ENCODE data around the gene TACR1. TPM values are rescaled to one million over a fixed set of nuclear protein-coding genes. Genes with fewer than 3 reads are reported as not detected.
"Not testable (repeated sequence)": the region's sequence is repeated elsewhere in the genome, so short reads cannot be mapped to it uniquely, and the experiment has no call there.

TACR1 gene
- polyA plus RNA-seq, 2 donors = 0.35 to 0.72 TPM

- no peaks in the 10 kb centered on the region for H3K4me1 ChIP-seq (ENCODE audit: control insufficient read depth in 2 of 2, insufficient read depth in 2 of 2, low read length in 1 of 2)
- H3K4me3 ChIP-seq (ENCODE audit: low read depth in 1 of 2, low read length in 2 of 2) = no peak overlapping the region
- 47 to 54% methylated on average over 3 of the region's 3 CpGs for WGBS, 2 donors
- H3K9me3 ChIP-seq (ENCODE audit: control insufficient read depth in 2 of 2, insufficient read depth in 1 of 2, low read depth in 1 of 2, low read length in 1 of 2) = no peaks in the 10 kb centered on the region
- no peak overlapping the region for H3K27ac ChIP-seq (ENCODE audit: low read depth in 2 of 2, low read length in 1 of 2)
- no peaks in the 10 kb centered on the region for H3K36me3 ChIP-seq (ENCODE audit: control insufficient read depth in 2 of 2, insufficient read depth in 2 of 2, low read length in 1 of 2)
- no peaks in the 10 kb centered on the region for H3K27me3 ChIP-seq (ENCODE audit: control insufficient read depth in 1 of 2, insufficient read depth in 2 of 2, low read length in 2 of 2)
Measured at GRCh38 chr2:75175456-75175855, 23.9 kb downstream of the TACR1 start.

GRCh38 chr2:75174981-75175380 is 24.3 kb downstream of the TACR1 start:
- 87 to 89% methylated on average over 2 of the region's 2 CpGs for WGBS, 2 donors
- H3K27me3 ChIP-seq (ENCODE audit: control insufficient read depth in 1 of 2, insufficient read depth in 2 of 2, low read length in 2 of 2) = no peaks in the 10 kb centered on the region

GRCh38 chr2:75174519-75174918 is 24.8 kb downstream of the TACR1 start:
- H3K27me3 ChIP-seq (ENCODE audit: control insufficient read depth in 1 of 2, insufficient read depth in 2 of 2, low read length in 2 of 2) = no peaks in the 10 kb centered on the region
- no peak overlapping the region for H3K4me3 ChIP-seq (ENCODE audit: low read depth in 1 of 2, low read length in 2 of 2)
- no peaks in the 10 kb centered on the region for H3K9me3 ChIP-seq (ENCODE audit: control insufficient read depth in 2 of 2, insufficient read depth in 1 of 2, low read depth in 1 of 2, low read length in 1 of 2)
- H3K4me1 ChIP-seq (ENCODE audit: control insufficient read depth in 2 of 2, insufficient read depth in 2 of 2, low read length in 1 of 2) = no peaks in the 10 kb centered on the region
- WGBS, 2 donors = 61 to 64% methylated on average over 2 of the region's 2 CpGs
- H3K36me3 ChIP-seq (ENCODE audit: control insufficient read depth in 2 of 2, insufficient read depth in 2 of 2, low read length in 1 of 2) = no peaks in the 10 kb centered on the region
- no peak overlapping the region for H3K27ac ChIP-seq (ENCODE audit: low read depth in 2 of 2, low read length in 1 of 2)

More at GRCh38 chr2:75174981-75175380, 24.3 kb downstream of the TACR1 start:
- H3K4me3 ChIP-seq (ENCODE audit: low read depth in 1 of 2, low read length in 2 of 2) = no peak overlapping the region
- H3K27ac ChIP-seq (ENCODE audit: low read depth in 2 of 2, low read length in 1 of 2) = no peak overlapping the region
- H3K4me1 ChIP-seq (ENCODE audit: control insufficient read depth in 2 of 2, insufficient read depth in 2 of 2, low read length in 1 of 2) = no peaks in the 10 kb centered on the region
- H3K9me3 ChIP-seq (ENCODE audit: control insufficient read depth in 2 of 2, insufficient read depth in 1 of 2, low read depth in 1 of 2, low read length in 1 of 2) = no peaks in the 10 kb centered on the region
- H3K36me3 ChIP-seq (ENCODE audit: control insufficient read depth in 2 of 2, insufficient read depth in 2 of 2, low read length in 1 of 2) = no peaks in the 10 kb centered on the region

- Histone ChIP-seq H3K4me1 (ENCODE audit: control insufficient read depth in 2 of 2, insufficient read depth in 2 of 2, low read length in 1 of 2) (no peaks in the 10 kb centered on the region), H3K27me3 (ENCODE audit: control insufficient read depth in 1 of 2, insufficient read depth in 2 of 2, low read length in 2 of 2) (no peaks in the 10 kb centered on the region), H3K4me3 (ENCODE audit: low read depth in 1 of 2, low read length in 2 of 2) (no peak overlapping the region), H3K9me3 (ENCODE audit: control insufficient read depth in 2 of 2, insufficient read depth in 1 of 2, low read depth in 1 of 2, low read length in 1 of 2) (no peaks in the 10 kb centered on the region), H3K27ac (ENCODE audit: low read depth in 2 of 2, low read length in 1 of 2) (no peak overlapping the region), H3K36me3 (ENCODE audit: control insufficient read depth in 2 of 2, insufficient read depth in 2 of 2, low read length in 1 of 2) (no peaks in the 10 kb centered on the region)
Measured at GRCh38 chr2:75173740-75174139, 25.6 kb downstream of the TACR1 start.

GRCh38 chr2:75171423-75171822 is 27.9 kb downstream of the TACR1 start:
- 81 to 95% methylated on average over 5 of the region's 5 CpGs for WGBS, 2 donors
- not testable (repeated sequence) for H3K4me3 ChIP-seq (ENCODE audit: low read depth in 1 of 2, low read length in 2 of 2); H3K36me3 ChIP-seq (ENCODE audit: control insufficient read depth in 2 of 2, insufficient read depth in 2 of 2, low read length in 1 of 2)

GRCh38 chr2:75170889-75171288 is 28.4 kb downstream of the TACR1 start:
- no peak overlapping the region for H3K4me3 ChIP-seq (ENCODE audit: low read depth in 1 of 2, low read length in 2 of 2)
- no peaks in the 10 kb centered on the region for H3K27me3 ChIP-seq (ENCODE audit: control insufficient read depth in 1 of 2, insufficient read depth in 2 of 2, low read length in 2 of 2)
- no peaks in the 10 kb centered on the region for H3K9me3 ChIP-seq (ENCODE audit: control insufficient read depth in 2 of 2, insufficient read depth in 1 of 2, low read depth in 1 of 2, low read length in 1 of 2)
- WGBS, 2 donors = 94 to 98% methylated on average over 2 of the region's 2 CpGs
- H3K27ac ChIP-seq (ENCODE audit: low read depth in 2 of 2, low read length in 1 of 2) = no peak overlapping the region
- no peaks in the 10 kb centered on the region for H3K36me3 ChIP-seq (ENCODE audit: control insufficient read depth in 2 of 2, insufficient read depth in 2 of 2, low read length in 1 of 2)
- H3K4me1 ChIP-seq (ENCODE audit: control insufficient read depth in 2 of 2, insufficient read depth in 2 of 2, low read length in 1 of 2) = no peaks in the 10 kb centered on the region

More at GRCh38 chr2:75171423-75171822, 27.9 kb downstream of the TACR1 start:
- not testable (repeated sequence) for H3K27me3 ChIP-seq (ENCODE audit: control insufficient read depth in 1 of 2, insufficient read depth in 2 of 2, low read length in 2 of 2); H3K4me1 ChIP-seq (ENCODE audit: control insufficient read depth in 2 of 2, insufficient read depth in 2 of 2, low read length in 1 of 2); H3K9me3 ChIP-seq (ENCODE audit: control insufficient read depth in 2 of 2, insufficient read depth in 1 of 2, low read depth in 1 of 2, low read length in 1 of 2); H3K27ac ChIP-seq (ENCODE audit: low read depth in 2 of 2, low read length in 1 of 2)

- H3K9me3 ChIP-seq (ENCODE audit: control insufficient read depth in 2 of 2, insufficient read depth in 1 of 2, low read depth in 1 of 2, low read length in 1 of 2) = no peaks in the 10 kb centered on the region
- no peaks in the 10 kb centered on the region for H3K4me1 ChIP-seq (ENCODE audit: control insufficient read depth in 2 of 2, insufficient read depth in 2 of 2, low read length in 1 of 2)
- no peak overlapping the region for H3K4me3 ChIP-seq (ENCODE audit: low read depth in 1 of 2, low read length in 2 of 2)
- no peaks in the 10 kb centered on the region for H3K27me3 ChIP-seq (ENCODE audit: control insufficient read depth in 1 of 2, insufficient read depth in 2 of 2, low read length in 2 of 2)
- H3K36me3 ChIP-seq (ENCODE audit: control insufficient read depth in 2 of 2, insufficient read depth in 2 of 2, low read length in 1 of 2) = no peaks in the 10 kb centered on the region
- 49 to 51% methylated on average over 2 of the region's 2 CpGs for WGBS, 2 donors
- H3K27ac ChIP-seq (ENCODE audit: low read depth in 2 of 2, low read length in 1 of 2) = no peak overlapping the region
Measured at GRCh38 chr2:75168186-75168585, 31.1 kb downstream of the TACR1 start.

GRCh38 chr2:75166491-75166890 is 32.8 kb downstream of the TACR1 start:
- H3K36me3 ChIP-seq (ENCODE audit: control insufficient read depth in 2 of 2, insufficient read depth in 2 of 2, low read length in 1 of 2) = no peaks in the 10 kb centered on the region
- 89 to 90% methylated on average over 3 of the region's 3 CpGs for WGBS, 2 donors
- no peaks in the 10 kb centered on the region for H3K27me3 ChIP-seq (ENCODE audit: control insufficient read depth in 1 of 2, insufficient read depth in 2 of 2, low read length in 2 of 2)
- H3K9me3 ChIP-seq (ENCODE audit: control insufficient read depth in 2 of 2, insufficient read depth in 1 of 2, low read depth in 1 of 2, low read length in 1 of 2) = no peaks in the 10 kb centered on the region
- H3K27ac ChIP-seq (ENCODE audit: low read depth in 2 of 2, low read length in 1 of 2) = no peak overlapping the region
- H3K4me3 ChIP-seq (ENCODE audit: low read depth in 1 of 2, low read length in 2 of 2) = no peak overlapping the region
- H3K4me1 ChIP-seq (ENCODE audit: control insufficient read depth in 2 of 2, insufficient read depth in 2 of 2, low read length in 1 of 2) = no peaks in the 10 kb centered on the region

GRCh38 chr2:75162897-75163296 is 36.4 kb downstream of the TACR1 start:
- Histone ChIP-seq H3K4me1 (ENCODE audit: control insufficient read depth in 2 of 2, insufficient read depth in 2 of 2, low read length in 1 of 2) (no peaks in the 10 kb centered on the region), H3K9me3 (ENCODE audit: control insufficient read depth in 2 of 2, insufficient read depth in 1 of 2, low read depth in 1 of 2, low read length in 1 of 2) (no peaks in the 10 kb centered on the region), H3K36me3 (ENCODE audit: control insufficient read depth in 2 of 2, insufficient read depth in 2 of 2, low read length in 1 of 2) (no peaks in the 10 kb centered on the region), H3K27me3 (ENCODE audit: control insufficient read depth in 1 of 2, insufficient read depth in 2 of 2, low read length in 2 of 2) (no peaks in the 10 kb centered on the region), H3K4me3 (ENCODE audit: low read depth in 1 of 2, low read length in 2 of 2) (no peak overlapping the region), H3K27ac (ENCODE audit: low read depth in 2 of 2, low read length in 1 of 2) (no peak overlapping the region)
- 70 to 76% methylated on average over 2 of the region's 2 CpGs for WGBS, 2 donors

- no peaks in the 10 kb centered on the region for H3K27me3 ChIP-seq (ENCODE audit: control insufficient read depth in 1 of 2, insufficient read depth in 2 of 2, low read length in 2 of 2)
- no peak overlapping the region for H3K4me3 ChIP-seq (ENCODE audit: low read depth in 1 of 2, low read length in 2 of 2)
- no peaks in the 10 kb centered on the region for H3K4me1 ChIP-seq (ENCODE audit: control insufficient read depth in 2 of 2, insufficient read depth in 2 of 2, low read length in 1 of 2)
- no peaks in the 10 kb centered on the region for H3K36me3 ChIP-seq (ENCODE audit: control insufficient read depth in 2 of 2, insufficient read depth in 2 of 2, low read length in 1 of 2)
- no peaks in the 10 kb centered on the region for H3K9me3 ChIP-seq (ENCODE audit: control insufficient read depth in 2 of 2, insufficient read depth in 1 of 2, low read depth in 1 of 2, low read length in 1 of 2)
- H3K27ac ChIP-seq (ENCODE audit: low read depth in 2 of 2, low read length in 1 of 2) = no peak overlapping the region
Measured at GRCh38 chr2:75162259-75162658, 37.1 kb downstream of the TACR1 start.
